PC-9 (cell line): Measurements from ENCODE around the gene HPCAL4.

Source experiments
- EZH2 ChIP-seq: fragments of 200-600 bp; sonication (generic); IDR thresholded peaks from 2 replicates; pipeline ENCODE4 v1.8.0; 2017; ENCODE audit warnings: antibody characterized with exemption, low read depth
- TF ChIP-seq, protein P1 (sequence below): fragments of 200-600 bp; sonication (generic); conservative IDR thresholded peaks from 2 replicates; pipeline ENCODE4 v1.6.1; 2017; ENCODE audit warnings: mixed run types, antibody characterized with exemption, mild to moderate bottlenecking, moderate library complexity

DNA sequence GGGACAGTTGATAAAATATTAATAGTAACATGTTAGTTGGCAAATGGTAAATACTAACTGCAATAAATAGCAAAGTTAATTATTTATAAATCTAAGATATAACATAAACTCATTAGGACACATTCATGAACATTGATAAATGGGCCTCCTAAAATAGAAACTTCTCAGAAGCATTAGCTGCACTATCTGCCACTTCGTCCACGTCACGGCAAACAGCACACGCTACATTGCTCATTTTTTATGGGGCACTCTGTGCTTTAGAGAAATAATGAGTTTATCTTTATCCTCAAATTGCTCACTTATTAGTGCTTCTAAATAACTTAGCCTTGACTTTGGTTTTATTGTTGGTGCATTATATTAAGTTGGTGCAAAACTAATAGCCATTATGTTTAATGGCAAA is 16.3 kb upstream of the HPCAL4 start:
- TF ChIP-seq, protein P1, sequence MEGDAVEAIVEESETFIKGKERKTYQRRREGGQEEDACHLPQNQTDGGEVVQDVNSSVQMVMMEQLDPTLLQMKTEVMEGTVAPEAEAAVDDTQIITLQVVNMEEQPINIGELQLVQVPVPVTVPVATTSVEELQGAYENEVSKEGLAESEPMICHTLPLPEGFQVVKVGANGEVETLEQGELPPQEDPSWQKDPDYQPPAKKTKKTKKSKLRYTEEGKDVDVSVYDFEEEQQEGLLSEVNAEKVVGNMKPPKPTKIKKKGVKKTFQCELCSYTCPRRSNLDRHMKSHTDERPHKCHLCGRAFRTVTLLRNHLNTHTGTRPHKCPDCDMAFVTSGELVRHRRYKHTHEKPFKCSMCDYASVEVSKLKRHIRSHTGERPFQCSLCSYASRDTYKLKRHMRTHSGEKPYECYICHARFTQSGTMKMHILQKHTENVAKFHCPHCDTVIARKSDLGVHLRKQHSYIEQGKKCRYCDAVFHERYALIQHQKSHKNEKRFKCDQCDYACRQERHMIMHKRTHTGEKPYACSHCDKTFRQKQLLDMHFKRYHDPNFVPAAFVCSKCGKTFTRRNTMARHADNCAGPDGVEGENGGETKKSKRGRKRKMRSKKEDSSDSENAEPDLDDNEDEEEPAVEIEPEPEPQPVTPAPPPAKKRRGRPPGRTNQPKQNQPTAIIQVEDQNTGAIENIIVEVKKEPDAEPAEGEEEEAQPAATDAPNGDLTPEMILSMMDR = no peak
- no peak for TF ChIP-seq EZH2
